HG03378 (cell line): ENCODE measurements around the gene WNT7A.
"Not testable (repeated sequence)": the region's sequence is repeated elsewhere in the genome, so short reads cannot be mapped to it uniquely, and the experiment has no call there.

Experiments
- ATAC-seq: cut with Tn5 transposase; IDR thresholded peaks from one replicate; pipeline ENCODE4 v1.9.1; 2021; ENCODE audit warnings: mild to moderate bottlenecking, moderate library complexity; ENCODE audit not compliant: unreplicated experiment

WNT7A gene

DNA sequence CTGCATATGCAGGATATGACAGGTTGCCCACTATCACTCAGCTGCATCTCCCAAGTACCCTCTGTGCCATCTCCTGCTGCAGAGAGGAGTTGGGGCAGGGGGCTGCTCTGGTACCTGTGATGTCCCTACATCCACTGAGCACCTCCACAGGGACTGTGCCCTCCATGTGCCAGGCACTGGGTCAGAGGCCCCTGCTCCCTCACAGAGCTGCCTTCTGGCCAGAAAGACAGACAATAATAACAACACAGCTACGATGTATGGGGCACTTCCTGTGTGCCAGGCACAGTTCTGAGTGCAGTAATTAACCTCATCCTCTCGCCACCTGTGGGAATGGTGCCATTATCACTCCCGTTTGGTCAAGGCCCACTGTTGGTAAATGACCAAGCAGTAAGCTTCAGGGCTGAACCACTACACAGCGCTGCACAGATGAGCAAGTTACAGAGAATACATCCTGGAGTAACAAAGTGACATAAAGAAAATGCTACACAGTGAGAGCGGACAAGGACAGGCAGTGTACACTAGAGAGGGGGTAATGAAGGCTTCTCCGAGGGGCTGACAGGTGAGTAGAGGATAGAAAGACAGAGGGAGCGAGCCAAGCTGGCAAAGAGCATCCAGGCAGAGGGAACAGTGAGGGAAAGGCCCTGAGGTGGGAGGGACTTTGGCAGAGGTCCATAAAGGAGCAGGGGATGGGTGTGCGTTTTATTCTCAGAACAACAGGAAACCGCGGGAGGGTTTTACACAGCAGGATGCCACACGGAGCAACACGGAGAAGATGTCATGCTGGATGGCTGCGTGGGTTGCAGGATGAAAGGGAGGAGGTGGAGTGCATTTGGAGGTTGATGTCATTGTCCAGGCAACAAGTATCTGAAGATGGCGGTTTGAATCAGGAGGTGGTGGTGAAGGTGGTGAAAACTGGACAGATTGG lies 13.6 kb downstream of the WNT7A start:
- no peak for ATAC-seq

DNA sequence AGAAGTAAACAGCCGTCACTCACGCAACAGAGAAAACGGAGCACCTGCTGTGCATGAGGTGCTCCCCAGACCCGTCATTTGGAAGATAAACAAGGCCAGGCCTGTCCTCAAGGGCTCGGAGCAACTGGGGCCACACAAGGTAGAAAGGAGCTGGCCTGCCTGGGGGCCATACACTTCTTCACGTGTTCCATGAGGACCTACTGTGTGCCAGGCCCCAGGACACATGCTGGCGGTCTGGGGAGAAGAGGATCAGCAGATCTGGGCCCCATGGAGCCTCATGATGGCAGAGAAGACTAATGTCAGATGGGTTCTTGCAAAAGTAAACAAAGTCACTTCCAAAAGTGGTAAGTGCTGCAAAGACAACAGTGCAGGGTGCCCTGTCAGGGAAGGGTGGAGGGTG lies 14.3 kb downstream of the WNT7A start:
- no peak for ATAC-seq

DNA sequence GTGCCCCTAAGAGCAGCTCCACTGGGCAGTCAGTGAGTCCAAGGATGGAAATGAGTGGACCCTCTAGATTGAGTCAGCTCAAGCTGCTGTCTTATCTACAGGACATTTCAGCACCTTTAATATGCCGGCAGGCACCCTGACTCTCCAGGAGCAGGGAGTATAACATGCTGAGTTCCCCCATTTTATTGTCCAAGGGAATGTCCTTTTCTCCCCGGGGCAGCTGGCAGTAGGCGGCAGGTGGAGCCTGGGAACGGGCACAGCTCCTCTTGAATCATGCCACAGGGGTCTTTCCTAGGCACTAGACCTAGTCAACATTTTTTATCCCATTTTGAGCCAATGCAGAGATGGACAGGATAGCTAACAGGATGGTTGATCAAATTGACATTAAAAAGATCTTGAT lies 14.8 kb downstream of the WNT7A start:
- ATAC-seq, result no peak

DNA sequence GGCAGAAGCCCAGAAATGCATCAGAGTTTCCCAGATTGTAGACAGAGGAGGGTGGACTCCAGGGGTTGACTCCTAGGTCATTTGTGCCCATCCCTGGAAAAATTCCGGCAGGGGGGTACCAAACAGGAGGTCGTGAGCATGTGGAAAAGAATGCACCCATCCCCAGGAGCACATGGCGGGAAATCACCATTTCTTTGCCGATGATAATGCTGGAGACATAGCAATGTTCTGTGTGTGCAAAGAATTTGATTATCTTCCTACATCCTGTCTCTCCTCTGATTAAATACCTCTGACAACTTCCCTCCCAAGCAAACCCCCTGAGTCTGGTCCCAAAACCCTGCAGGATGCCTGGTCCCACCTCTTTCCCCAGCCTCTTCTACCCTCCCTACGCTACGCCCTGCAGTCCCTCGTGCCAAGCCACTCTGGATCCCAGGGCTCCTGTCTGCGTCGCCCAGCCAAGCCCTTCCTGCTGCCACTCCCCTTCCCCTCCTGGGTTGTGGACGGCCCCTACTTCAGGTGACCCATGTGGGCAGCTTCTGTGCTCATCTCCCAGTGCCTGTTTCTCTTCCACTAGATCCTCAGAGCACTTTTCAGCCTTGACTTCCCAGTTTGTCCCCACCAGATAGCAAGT lies 15.8 kb downstream of the WNT7A start:
- ATAC-seq, result no peak

DNA sequence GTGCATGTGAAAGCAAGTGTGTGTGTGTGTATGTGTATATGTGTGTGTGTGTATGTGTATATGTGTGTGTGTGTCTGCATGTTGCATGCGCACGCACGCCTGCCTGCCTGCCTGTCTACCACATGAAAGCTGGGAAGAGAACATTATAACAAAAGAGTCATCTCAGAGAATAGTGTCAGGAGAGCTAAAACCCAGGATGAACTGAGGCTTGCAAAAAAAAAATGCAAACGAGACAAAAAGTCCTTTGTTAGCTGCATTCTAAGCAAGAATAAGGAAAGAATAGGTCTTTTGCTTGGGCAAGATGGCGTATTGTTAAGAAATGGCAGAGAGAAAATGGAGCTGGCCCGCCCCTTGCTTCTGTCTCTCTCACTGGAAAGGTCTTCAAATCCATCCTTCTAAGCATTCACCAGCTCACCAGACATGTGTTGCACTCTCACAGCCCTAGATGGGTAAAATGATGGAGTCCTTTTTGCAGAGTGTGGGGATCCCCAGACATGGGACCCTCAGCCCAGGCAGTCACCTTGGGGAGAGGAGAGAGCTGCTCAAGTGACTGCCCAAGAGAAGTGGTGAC lies 16.4 kb downstream of the WNT7A start:
- no peak for ATAC-seq

DNA sequence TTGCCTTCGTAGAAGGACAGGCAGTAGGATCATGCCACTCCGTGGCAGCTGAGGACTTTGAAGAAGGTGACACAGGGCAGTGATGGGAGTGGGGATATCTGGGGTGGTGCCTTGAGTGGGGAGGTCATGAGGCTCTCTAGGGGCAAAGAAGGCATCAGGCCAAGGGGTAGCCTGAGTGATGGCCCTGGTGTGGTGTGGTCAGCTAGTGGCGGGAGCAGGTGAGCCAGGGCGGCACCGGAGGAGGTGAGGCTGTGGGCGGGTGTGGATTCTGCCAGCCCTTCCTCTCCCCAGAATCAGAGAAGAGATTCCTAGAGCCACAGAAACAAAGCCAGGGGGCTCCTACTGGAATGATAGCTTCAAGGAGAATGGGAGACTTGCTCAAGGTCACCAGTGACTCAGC lies 18.4 kb downstream of the WNT7A start:
- ATAC-seq, result no peak

DNA sequence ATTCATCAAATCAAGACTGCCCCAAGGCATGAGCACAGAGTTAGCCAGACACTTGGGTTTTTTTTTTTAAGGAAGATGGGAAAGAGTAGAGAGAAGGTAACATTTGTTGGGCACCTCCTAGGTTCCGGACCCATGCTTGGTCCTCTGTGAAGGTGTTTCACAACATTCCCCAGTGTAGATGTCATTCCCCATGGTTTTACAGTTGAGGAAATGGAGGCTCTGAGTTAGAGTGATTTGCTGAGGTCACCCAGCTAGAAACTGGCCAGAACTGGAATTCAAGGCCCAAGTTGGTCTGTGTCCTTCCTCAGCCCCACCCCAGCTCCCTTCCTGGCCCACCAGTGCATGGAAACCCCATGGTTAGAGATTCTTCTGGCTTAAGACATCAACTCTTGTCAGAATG lies 19.9 kb downstream of the WNT7A start:
- ATAC-seq, result no peak

DNA sequence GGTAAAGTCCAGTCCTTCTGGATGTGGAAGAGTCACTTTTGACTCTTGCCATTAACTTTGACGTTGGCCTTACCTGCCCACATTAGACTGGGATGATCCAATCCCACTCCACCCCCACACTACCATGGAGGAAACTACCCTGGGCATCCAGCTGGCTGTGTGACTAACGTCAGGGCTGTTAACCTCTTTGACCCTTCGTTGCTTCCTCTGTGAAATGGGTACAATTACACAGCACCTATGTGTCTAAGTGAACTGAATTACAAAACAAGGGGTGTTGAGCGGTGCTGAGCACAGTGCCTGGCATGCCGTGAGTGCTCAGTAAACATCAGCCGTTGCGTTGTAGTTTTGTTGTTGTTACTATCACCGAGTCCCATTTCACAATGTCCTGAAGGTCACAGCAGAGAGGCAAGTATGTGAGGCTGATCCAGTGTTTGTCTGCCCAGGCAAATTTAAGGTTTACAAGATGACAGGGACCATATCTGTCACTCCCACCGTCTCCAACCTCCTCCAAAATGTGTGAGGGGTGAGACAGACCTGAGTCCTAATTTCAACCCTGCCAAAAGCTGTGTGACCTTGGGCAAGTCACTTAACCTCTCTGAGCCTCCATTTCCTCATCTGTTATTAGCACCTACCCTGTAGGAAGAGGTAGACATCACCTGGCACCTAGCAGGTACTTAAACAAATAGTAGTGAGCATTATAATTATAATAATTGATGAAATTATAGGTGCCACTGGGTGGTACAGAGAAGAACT lies 20.9 kb downstream of the WNT7A start:
- no peak for ATAC-seq

DNA sequence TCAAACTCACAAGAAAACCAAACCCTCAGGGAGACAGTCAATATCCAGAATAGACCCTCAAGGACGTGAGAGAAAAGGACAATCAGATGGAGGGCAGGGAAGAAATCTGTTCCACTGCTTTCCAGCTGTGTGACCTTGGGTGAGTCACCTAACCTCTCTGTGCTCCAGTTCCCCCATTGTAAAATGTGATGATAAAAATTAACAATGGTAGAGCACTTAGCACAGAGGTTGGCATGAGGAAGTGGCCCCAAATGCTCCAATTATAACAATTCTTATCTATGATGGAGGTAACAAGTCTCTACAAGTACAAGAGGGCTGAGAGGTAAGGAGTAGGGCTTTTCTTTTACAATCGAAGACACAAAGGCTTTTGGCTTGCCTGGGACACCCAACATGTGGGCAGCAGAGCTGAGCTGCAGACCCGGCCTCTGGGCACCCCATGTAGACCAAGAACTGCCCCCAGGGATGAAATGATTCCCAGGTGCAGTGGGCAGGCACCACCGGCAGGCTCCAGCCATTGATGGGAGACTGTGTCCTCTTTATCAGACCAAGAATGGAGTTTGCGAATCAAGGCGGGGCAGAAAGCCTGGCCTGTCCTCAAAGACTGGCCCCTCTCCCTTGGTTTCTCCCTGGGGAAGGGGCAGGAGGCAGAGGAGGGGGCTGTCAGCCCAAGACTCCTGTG lies 22.0 kb downstream of the WNT7A start:
- no peak for ATAC-seq

DNA sequence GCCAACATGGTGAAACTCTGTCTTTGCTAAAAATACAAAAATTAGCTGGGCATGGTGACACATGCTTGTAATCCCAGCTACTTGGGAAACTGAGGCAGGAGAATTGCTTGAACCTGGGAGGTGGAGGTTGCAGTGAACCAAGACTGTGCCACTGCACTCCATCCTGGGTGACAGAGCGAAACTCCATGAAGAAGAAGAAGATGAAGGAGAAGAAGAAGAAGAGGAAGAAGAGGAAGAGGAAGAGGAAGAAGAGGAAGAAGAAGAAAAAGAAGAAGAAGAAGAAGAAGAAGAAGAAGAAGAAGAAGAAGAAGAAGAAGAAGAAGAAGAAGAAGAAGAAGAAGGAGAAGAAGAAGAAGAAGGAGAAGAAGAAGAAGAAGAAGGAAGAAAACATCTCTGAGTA lies 23.2 kb downstream of the WNT7A start:
- not testable (repeated sequence) for ATAC-seq

DNA sequence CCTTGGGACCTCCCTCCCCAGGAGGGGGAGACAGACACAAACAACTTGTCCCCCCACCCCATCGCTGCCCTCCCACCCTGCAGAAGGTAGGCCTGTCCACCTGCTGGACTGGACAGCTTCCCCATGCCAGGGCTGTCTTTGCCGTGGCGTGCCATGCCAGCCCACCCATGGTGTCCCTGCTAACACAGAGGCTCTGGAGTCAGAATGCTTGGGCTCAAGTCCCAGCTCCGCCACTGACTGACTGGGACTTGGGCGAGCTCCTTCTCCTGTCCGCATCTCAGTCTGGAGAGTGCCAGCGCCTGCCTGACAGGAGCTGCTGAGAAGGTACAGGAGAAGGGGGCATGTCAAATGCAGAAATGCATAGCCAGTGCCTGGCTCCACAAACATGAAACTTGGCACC lies 23.9 kb downstream of the WNT7A start:
- no peak for ATAC-seq

DNA sequence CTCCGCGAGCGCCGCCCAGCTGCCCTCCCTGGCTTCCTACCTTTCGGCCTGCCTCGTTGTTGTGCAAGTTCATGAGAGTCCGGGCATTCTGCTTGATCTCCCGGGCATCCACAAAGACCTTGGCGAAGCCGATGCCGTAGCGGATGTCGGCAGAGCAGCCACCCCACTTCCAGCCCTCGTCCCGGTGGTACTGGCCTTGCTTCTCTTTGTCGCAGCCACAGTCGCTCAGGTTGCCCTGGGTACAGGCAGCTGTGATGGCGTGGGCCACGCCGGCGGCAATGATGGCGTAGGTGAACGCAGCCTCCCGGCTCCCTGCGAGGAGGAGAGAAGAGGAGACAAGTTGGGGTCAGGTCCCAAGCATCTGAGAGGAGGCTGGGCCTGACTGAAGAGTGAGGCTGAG lies 25.4 kb downstream of the WNT7A start:
- ATAC-seq, result no peak

DNA sequence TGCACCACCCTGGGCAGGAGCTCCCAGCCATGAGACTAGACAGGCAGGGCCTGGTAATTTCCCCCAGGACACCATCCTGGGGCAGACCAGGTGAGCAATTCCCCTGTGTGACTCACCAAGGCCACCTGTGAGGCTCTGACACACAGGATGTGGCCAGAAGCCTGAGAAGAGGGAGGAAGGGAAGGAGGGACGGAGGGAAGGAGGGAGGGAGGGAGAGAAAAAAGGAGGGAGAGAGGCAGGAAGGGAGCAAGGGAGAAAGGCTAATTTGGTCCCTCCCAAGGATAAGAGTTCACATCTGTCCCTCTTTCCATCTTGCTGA lies 25.9 kb downstream of the WNT7A start:
- no peak for ATAC-seq

DNA sequence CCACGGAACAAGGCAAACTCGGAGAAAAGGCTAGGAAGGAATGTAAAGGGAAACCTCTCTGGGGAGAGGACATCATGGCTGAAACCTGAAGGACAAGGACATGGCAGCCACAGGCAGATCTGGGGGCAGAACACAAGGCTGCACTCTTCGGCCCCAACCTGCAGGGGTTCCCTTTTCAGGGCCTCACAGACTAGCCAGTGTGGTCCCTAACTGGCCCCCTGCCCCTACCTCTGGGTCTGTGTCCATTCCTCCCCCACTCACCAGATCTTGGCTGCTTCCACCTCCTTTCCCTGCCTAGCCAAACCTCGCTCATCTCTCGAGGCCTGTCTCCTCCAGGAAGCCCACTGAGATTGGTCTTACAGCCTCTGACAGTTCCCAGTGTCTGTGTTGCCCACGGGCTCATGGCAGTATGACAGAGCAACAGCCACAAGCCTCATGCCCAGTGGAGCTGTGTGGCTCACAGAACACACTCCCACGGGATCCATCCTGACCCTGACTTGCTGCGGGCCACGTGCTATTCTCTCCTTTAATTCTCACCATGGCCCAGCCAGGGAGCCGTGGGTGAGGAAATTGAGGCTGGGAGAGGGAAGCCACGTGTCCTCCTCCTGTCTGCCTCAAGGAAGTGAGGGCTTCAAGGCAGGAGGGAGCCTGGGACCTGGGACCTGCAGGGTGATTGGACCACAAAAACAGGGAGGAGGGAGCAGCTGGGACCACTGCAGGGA lies 26.5 kb downstream of the WNT7A start:
- no peak for ATAC-seq

DNA sequence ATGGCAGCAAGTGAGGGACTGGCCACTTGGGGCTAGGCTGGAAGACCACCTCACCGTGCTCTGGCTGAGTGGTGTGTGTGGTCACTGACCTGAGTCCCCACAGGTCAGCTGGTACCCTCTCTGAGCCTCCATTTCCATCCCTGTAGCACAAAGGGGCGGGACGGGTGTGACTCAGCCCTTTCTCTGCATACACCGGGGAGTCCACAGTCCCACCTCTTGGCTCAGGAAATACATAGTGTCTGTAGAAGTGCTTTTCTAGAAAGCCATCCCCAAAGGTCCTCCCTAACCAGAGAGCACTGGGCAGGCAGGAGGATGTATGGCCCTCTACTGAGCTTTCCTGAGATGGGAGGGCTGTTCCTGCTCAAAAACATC lies 27.2 kb downstream of the WNT7A start:
- ATAC-seq, result no peak

DNA sequence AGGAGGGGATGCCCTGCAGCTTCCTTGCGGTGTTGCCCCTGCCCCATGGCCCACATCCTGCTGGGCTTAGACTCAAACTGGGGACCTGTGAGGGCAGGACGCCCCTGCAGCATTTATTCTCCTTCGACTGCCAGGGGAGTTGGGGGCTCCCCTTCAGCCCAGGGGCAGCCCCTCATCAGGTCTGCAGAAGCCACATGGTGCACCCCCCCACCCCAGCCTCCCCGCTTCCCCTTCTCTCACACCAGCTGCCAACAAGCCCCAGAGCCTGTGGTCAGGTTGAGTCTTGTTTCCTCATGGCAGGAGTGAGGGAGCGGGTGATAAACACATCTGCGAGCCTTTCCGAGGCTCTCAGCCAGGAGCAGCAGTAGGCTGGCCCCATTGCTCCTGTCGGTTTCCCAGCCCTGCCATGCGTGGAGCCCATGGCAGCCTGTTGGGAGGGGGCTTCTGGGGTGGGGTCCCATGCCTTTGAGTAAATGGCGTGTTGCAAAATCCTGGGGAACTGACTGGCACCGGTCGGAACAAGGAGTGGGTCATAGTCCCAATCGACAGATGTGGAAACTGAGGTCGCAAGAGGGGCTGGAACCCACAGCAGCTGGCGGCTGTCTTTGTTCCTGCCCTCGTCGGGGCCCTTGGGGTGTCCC lies 27.8 kb downstream of the WNT7A start:
- ATAC-seq, result no peak

DNA sequence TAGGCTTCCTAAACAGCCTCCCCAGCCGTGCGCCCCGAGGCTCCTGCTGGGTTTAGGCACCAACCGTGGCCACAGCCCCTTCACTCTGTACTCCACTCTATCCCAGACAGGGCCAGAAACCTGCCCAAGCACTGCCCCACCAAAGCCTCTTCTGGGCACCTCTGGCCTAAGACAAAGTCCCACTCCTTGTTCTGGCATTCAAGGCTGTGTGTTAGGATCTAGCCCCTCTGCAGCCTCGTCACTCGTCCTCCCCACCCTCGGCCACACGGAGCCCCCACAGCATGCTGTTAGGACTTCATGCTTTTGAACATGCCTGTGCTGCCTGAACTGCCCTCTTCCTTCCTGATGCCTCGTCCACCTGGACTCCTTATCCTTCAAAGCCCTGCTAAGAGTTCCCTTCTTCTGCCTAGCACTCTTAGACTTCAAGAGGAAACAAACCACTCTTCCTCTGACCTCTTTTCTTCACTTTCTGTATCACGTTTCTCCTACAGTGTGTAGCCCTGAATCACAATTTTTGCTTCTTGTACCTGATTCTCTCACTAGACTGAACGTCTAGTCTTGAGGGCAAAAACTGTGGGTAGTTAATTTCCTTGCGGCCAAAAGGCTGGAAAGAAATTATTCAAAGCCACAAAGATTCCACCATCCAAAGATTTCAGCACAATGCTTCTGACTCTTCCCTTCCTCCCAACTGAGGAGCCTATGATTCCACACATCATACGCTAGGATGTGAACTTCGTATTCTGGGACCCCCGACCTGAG lies 28.6 kb downstream of the WNT7A start:
- no peak for ATAC-seq

DNA sequence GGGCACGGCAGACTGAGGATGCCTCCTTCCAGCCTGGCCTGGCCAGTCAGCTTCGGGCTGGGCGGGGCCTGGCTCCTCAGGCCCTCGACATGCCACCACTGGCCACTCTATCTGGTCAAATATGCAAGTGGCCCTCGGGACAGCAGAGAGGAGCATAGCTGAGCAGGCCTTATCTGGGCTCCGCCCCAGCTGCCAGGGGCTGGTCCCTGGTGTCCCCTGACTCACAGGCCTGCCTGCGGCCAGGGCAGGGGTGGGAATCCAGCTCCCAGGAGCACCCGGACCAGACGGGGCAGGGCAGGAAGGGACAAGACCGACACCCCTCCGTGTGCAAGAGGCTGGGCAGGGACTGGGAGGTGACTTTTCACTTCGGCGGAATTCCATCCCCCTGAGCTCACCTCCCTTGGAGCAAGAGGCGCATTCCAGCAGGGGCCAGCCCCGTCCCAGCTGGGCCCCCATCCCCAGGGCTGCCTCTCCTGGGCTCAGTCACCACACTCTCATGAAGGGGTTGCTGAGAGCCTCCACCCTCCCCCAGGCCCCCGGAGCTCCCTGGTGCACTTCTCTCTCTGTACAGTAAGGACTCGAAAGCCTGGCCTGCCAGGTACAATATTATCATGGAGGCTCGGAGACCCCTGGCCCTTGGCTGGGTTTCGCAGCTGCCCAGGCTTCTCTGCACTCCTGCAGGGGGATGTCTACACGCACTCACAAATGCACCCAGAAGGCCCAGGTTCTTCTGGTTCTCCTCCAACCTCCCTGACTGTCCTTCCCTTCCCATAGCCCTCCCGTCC lies 29.5 kb downstream of the WNT7A start:
- ATAC-seq, result no peak
